K562 (cell line): ENCODE measurements around the gene CYRIA.

Experiments
- CBX5 ChIP-seq: IDR thresholded peaks from 2 replicates; pipeline ENCODE4 v1.6.1; 2014; ENCODE audit warnings: low read depth, borderline replicate concordance
- EGR1 ChIP-seq: fragments of 450-650 bp; conservative IDR thresholded peaks from 2 replicates; pipeline ENCODE4 v1.6.1; 2017; ENCODE audit warnings: mild to moderate bottlenecking
- HMG20A ChIP-seq: fragments of 450-650 bp; formaldehyde crosslinking; conservative IDR thresholded peaks from 2 replicates; pipeline ENCODE4 v1.4.0; 2020; ENCODE audit warnings: mild to moderate bottlenecking, mixed read lengths
- KLF16 ChIP-seq: IDR thresholded peaks from 2 replicates; pipeline ENCODE4 v1.6.1; 2016; ENCODE audit warnings: antibody characterized with exemption
- NCOR1 ChIP-seq: fragments of 450-650 bp; IDR thresholded peaks from 2 replicates; pipeline ENCODE4 v1.6.1; 2016; ENCODE audit warnings: mild to moderate bottlenecking, moderate library complexity
- POLR2A ChIP-seq: fragments of 450-650 bp; conservative IDR thresholded peaks from 2 replicates; pipeline ENCODE4 v1.6.1; 2016
- RBBP5 ChIP-seq: fragments of 200-600 bp; sonication (generic); IDR thresholded peaks from 2 replicates; pipeline ENCODE4 v1.6.1; 2012; ENCODE audit warnings: borderline replicate concordance, mild to moderate bottlenecking, low read length, control low read depth, inconsistent platforms; ENCODE audit not compliant: insufficient read depth, poor library complexity, severe bottlenecking
- SOX6 ChIP-seq: fragments of 450-650 bp; IDR thresholded peaks from 2 replicates; pipeline ENCODE4 v1.6.1; 2014; ENCODE audit warnings: mild to moderate bottlenecking
- TAF1 ChIP-seq: IDR thresholded peaks from 2 replicates; pipeline ENCODE4 v1.6.1; 2011; ENCODE audit warnings: mild to moderate bottlenecking, low read length, moderate library complexity; ENCODE audit not compliant: insufficient read depth, control insufficient read depth, severe bottlenecking; ENCODE audit errors: extremely low read depth
- ZKSCAN3 ChIP-seq: fragments of 250-450 bp; sonication (Bioruptor Pico); IDR thresholded peaks from 2 replicates; pipeline ENCODE4 v1.4.0; 2020
- TF ChIP-seq, protein P1 (sequence below), 2 experiments: IDR thresholded peaks; 2 replicates each; pipeline ENCODE4 v1.6.1; 2012; ENCODE audit warnings: improper control_type of control experiment in 2 of 2, low read depth in 2 of 2, low read length in 2 of 2, borderline replicate concordance in 1 of 2
- TF ChIP-seq, protein P2 (sequence below), 2 experiments: fragments of 450-650 bp; formaldehyde crosslinking in 1 of 2; IDR thresholded peaks; 2 replicates each; pipeline versions ENCODE4 v1.4.0 to v1.6.1; 2014 to 2020; ENCODE audit warnings: mild to moderate bottlenecking in 2 of 2, borderline replicate concordance in 1 of 2, low read depth in 1 of 2

DNA sequence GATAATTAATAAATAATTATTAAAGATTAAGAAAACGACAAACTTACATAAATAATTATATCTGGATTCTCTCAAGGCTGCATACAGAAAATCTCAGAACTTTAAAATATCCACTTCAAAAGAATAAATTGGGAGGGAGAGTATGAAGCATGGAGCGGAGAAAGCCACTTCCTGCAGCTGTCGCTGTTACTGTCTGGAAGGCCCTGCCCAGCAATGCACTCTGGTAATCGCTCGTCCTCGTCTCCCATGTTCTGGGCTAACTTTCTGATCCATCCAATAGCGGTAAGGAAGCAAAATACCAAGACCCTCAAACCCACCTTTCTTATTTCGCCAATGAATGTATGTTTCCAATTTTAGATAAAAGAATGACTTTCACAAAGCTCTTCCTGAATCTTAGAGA lies 26.7 kb downstream of the CYRIA start:
- no peak for TF ChIP-seq NCOR1
- TF ChIP-seq KLF16 = no peak
- TF ChIP-seq ZKSCAN3 (CRISPR knock-in tag) = no peak
- no peak for TF ChIP-seq SOX6
- TF ChIP-seq CBX5 = no peak
- TF ChIP-seq RBBP5 = no peak
- TF ChIP-seq, protein P1, sequence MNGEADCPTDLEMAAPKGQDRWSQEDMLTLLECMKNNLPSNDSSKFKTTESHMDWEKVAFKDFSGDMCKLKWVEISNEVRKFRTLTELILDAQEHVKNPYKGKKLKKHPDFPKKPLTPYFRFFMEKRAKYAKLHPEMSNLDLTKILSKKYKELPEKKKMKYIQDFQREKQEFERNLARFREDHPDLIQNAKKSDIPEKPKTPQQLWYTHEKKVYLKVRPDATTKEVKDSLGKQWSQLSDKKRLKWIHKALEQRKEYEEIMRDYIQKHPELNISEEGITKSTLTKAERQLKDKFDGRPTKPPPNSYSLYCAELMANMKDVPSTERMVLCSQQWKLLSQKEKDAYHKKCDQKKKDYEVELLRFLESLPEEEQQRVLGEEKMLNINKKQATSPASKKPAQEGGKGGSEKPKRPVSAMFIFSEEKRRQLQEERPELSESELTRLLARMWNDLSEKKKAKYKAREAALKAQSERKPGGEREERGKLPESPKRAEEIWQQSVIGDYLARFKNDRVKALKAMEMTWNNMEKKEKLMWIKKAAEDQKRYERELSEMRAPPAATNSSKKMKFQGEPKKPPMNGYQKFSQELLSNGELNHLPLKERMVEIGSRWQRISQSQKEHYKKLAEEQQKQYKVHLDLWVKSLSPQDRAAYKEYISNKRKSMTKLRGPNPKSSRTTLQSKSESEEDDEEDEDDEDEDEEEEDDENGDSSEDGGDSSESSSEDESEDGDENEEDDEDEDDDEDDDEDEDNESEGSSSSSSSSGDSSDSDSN (IDR thresholded peaks at IDR 0.05; ENCODE audit: borderline replicate concordance in 1 of 2, low read depth in 2 of 2, low read length in 2 of 2) = no peak
- no peak for TF ChIP-seq TAF1
- no peak for TF ChIP-seq EGR1
- TF ChIP-seq, protein P2, sequence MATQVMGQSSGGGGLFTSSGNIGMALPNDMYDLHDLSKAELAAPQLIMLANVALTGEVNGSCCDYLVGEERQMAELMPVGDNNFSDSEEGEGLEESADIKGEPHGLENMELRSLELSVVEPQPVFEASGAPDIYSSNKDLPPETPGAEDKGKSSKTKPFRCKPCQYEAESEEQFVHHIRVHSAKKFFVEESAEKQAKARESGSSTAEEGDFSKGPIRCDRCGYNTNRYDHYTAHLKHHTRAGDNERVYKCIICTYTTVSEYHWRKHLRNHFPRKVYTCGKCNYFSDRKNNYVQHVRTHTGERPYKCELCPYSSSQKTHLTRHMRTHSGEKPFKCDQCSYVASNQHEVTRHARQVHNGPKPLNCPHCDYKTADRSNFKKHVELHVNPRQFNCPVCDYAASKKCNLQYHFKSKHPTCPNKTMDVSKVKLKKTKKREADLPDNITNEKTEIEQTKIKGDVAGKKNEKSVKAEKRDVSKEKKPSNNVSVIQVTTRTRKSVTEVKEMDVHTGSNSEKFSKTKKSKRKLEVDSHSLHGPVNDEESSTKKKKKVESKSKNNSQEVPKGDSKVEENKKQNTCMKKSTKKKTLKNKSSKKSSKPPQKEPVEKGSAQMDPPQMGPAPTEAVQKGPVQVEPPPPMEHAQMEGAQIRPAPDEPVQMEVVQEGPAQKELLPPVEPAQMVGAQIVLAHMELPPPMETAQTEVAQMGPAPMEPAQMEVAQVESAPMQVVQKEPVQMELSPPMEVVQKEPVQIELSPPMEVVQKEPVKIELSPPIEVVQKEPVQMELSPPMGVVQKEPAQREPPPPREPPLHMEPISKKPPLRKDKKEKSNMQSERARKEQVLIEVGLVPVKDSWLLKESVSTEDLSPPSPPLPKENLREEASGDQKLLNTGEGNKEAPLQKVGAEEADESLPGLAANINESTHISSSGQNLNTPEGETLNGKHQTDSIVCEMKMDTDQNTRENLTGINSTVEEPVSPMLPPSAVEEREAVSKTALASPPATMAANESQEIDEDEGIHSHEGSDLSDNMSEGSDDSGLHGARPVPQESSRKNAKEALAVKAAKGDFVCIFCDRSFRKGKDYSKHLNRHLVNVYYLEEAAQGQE (IDR thresholded peaks at IDR 0.05; ENCODE audit: borderline replicate concordance) = no peak
- TF ChIP-seq, protein P2 (CRISPR knock-in tag; IDR thresholded peaks at IDR 0.05; ENCODE audit: low read depth) = no peak
- TF ChIP-seq POLR2A = no peak
- TF ChIP-seq HMG20A (CRISPR knock-in tag) = no peak
